Measurements from ENCODE around the gene INTS6.

INTS6 gene

GRCh38 chr13:51371768-51372399 is 81.0 kb downstream of the INTS6 start:
- H2AFZ ChIP-seq (ENCODE audit: low read depth, low read length) = no peak overlapping the region
- peaks cover 71% of the 10 kb centered on the region for H3K36me3 ChIP-seq (ENCODE audit: insufficient read depth, low read length)
- no peaks in the 10 kb centered on the region for H3K4me1 ChIP-seq (ENCODE audit: insufficient read depth, low read length)
- H3K4me3 ChIP-seq (ENCODE audit: low read length) = no peak overlapping the region
- H3K9me3 ChIP-seq (ENCODE audit: low read length) = no peaks in the 10 kb centered on the region
- H3K27me3 ChIP-seq (ENCODE audit: insufficient read depth, low read length) = no peaks in the 10 kb centered on the region

DNA sequence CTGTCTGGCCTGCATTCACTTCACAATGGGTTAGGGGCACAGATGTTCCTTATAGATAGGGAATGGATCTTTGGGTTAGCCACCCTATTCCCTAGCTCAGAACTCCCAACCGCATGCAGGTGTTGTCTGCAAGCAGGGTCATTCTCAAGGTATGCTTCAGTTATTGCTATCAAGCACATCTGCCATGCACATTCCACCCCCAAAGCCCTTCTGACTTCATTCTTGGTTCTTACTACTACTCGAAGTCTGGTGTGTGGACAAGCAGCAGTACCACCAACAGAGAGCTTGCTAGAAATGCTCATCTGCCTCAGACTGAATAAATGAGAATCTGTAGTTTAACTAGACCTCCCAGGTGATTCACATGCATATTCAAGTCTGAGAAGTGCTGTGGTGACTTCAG is 82.0 kb downstream of the INTS6 start:
- H3K9me3 ChIP-seq (ENCODE audit: low read length) = no peaks in the 10 kb centered on the region
- H2AFZ ChIP-seq (ENCODE audit: low read depth, low read length) = no peak overlapping the region
- no peak overlapping the region for H3K4me3 ChIP-seq (ENCODE audit: low read length)
- H3K36me3 ChIP-seq (ENCODE audit: insufficient read depth, low read length) = peaks cover 75% of the 10 kb centered on the region
- H3K27me3 ChIP-seq (ENCODE audit: insufficient read depth, low read length) = no peaks in the 10 kb centered on the region
- no peaks in the 10 kb centered on the region for H3K4me1 ChIP-seq (ENCODE audit: insufficient read depth, low read length)

DNA sequence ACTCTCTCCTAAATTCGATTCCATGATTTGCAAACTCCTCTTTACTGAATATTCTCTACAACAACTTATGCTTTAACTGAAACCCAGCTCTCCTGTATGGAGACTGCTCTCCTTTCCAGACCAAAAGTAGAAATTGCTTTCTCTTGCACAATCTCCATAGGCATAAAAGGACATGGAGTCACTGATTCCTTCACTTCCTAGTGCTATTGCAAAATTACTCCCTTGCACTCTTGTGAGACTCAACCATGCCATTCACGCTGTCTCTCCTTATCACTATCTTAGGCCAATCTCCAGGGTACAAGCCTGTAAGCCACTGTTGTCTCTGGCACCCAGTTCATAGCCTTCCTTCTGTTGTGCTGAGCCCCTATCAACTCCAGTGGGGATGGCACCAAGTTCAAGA is 82.7 kb downstream of the INTS6 start:
- Histone ChIP-seq H2AFZ (ENCODE audit: low read depth, low read length) (no peak overlapping the region), H3K36me3 (ENCODE audit: insufficient read depth, low read length) (peaks cover 73% of the 10 kb centered on the region)

DNA sequence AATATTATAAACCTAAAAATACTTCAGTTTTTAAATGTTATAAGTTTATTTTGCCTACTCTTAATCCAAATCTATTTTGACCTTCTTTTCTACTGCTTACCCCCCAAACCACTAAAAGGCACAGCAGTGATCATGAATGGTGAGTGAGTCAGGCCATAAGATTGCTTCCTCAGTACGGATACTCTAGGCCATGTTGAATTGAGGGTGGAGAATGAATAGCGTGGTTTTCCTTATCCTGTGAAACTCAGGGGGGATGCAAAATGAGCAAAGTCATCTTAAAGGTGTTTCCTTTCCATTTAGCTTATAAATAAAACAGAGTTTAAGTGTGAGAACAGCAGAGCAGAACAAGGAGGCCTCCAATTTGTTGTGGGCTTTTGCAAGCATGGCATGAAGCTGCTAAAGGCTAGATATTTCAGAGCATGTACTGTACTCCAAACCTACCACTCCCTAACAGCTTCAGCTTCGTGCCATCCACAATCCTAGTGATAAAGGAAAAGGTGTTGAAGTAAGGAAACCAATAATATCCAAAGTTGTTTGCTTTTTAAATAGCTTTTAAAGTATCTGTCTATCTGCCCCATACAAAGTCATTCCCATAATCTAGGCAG is 88.3 kb downstream of the INTS6 start:
- Histone ChIP-seq H3K27me3 (ENCODE audit: insufficient read depth, low read length) (no peaks in the 10 kb centered on the region), H3K36me3 (ENCODE audit: insufficient read depth, low read length) (peaks cover 50% of the 10 kb centered on the region), H3K4me3 (ENCODE audit: low read length) (no peak overlapping the region)

More for the DNA sequence above, 82.7 kb downstream of the INTS6 start:
- Histone ChIP-seq H3K4me1 (ENCODE audit: insufficient read depth, low read length) (no peaks in the 10 kb centered on the region), H3K4me3 (ENCODE audit: low read length) (no peak overlapping the region), H3K27me3 (ENCODE audit: insufficient read depth, low read length) (no peaks in the 10 kb centered on the region), H3K9me3 (ENCODE audit: low read length) (no peaks in the 10 kb centered on the region)

GRCh38 chr13:51363625-51364024 is 89.2 kb downstream of the INTS6 start:
- Histone ChIP-seq H3K27me3 (ENCODE audit: insufficient read depth, low read length) (no peaks in the 10 kb centered on the region), H3K36me3 (ENCODE audit: insufficient read depth, low read length) (peaks cover 43% of the 10 kb centered on the region), H3K4me3 (ENCODE audit: low read length) (no peak overlapping the region), H3K9me3 (ENCODE audit: low read length) (no peaks in the 10 kb centered on the region), H3K4me1 (ENCODE audit: insufficient read depth, low read length) (no peaks in the 10 kb centered on the region), H2AFZ (ENCODE audit: low read depth, low read length) (no peak overlapping the region)

More for the DNA sequence above, 88.3 kb downstream of the INTS6 start:
- no peak overlapping the region for H2AFZ ChIP-seq (ENCODE audit: low read depth, low read length)
- no peaks in the 10 kb centered on the region for H3K9me3 ChIP-seq (ENCODE audit: low read length)
- H3K4me1 ChIP-seq (ENCODE audit: insufficient read depth, low read length) = no peaks in the 10 kb centered on the region

DNA sequence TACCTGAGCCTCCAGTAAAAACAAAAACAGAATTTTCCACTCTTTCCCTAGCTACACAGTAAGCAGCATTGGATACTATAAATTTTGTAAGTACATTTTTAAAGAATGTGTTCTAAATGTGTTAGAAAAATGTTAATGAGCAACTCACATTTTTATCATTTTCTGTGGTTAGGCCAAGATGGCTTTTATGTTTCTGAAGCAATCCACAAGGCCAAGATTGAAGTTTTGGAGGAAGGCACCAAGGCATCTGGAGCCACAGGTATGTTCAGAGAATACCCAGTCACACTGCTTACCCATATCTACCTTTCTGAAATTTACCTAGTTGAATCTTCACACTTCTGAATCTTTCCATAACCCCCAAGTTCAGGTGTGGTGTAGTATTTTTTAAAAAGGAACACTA is 91.7 kb downstream of the INTS6 start:
- Histone ChIP-seq H3K9me3 (ENCODE audit: low read length) (no peaks in the 10 kb centered on the region), H2AFZ (ENCODE audit: low read depth, low read length) (no peak overlapping the region), H3K27me3 (ENCODE audit: insufficient read depth, low read length) (no peaks in the 10 kb centered on the region), H3K4me1 (ENCODE audit: insufficient read depth, low read length) (no peaks in the 10 kb centered on the region), H3K36me3 (ENCODE audit: insufficient read depth, low read length) (peaks cover 22% of the 10 kb centered on the region), H3K4me3 (ENCODE audit: low read length) (no peak overlapping the region)

DNA sequence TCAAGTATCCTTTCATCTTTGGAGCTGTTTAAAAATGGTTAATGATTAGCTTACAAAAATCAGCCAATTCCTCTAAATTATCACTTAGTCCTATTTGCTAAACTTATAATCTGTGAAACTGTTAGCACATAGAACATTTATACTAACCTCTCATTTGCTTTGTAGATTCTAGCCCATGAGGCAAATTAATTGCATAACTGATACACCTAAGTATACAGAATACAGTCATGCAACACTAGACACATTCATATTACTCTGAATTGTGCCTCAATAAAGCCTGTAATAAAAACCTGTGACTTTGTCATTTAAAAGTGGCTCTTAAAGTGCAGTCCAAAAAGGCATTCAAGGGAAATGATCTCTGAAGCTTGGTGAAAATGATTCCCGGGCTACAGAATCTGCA is 92.3 kb downstream of the INTS6 start:
- Histone ChIP-seq H3K27me3 (ENCODE audit: insufficient read depth, low read length) (no peaks in the 10 kb centered on the region), H3K4me3 (ENCODE audit: low read length) (no peak overlapping the region), H3K9me3 (ENCODE audit: low read length) (no peaks in the 10 kb centered on the region), H3K36me3 (ENCODE audit: insufficient read depth, low read length) (peaks cover 20% of the 10 kb centered on the region), H3K4me1 (ENCODE audit: insufficient read depth, low read length) (no peaks in the 10 kb centered on the region), H2AFZ (ENCODE audit: low read depth, low read length) (no peak overlapping the region)

- Histone ChIP-seq H2AFZ (ENCODE audit: low read depth, low read length) (no peak overlapping the region), H3K4me1 (ENCODE audit: insufficient read depth, low read length) (no peaks in the 10 kb centered on the region), H3K9me3 (ENCODE audit: low read length) (no peaks in the 10 kb centered on the region), H3K36me3 (ENCODE audit: insufficient read depth, low read length) (peaks cover 10% of the 10 kb centered on the region), H3K27me3 (ENCODE audit: insufficient read depth, low read length) (no peaks in the 10 kb centered on the region), H3K4me3 (ENCODE audit: low read length) (no peak overlapping the region)
Observed at GRCh38 chr13:51359352-51359751, 93.5 kb downstream of the INTS6 start.

DNA sequence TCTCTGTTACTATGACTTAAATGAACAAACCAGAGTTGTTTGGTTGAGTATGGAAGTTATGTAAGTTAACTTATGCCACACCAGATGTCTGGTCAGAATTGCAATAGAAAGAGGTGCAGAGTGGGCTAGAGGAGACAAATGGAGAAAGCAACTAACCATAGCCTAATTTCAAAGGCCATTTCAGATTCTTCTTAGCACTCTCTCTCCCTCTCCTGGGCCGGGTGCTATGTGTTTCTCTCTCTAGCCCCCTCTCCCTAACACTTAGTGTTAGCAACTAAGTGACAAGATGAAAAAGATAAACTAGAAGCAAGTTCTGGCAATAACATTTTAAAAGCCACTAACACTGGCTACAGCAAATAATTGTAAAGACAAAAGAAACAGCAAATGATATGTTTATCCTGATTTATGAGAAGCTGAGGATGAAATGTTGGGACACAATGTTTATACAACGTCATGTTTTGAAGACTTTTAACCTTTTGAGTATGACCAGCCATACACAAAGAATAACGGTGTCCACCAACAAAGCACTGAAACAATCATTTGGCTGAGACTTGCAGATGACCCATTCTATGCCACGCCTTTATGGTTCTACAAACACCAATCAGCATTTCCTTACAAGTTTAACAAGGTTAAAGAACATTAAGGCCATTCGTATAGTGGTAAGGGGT is 94.8 kb downstream of the INTS6 start:
- Histone ChIP-seq H2AFZ (ENCODE audit: low read depth, low read length) (no peak overlapping the region), H3K9me3 (ENCODE audit: low read length) (no peaks in the 10 kb centered on the region), H3K27me3 (ENCODE audit: insufficient read depth, low read length) (no peaks in the 10 kb centered on the region), H3K36me3 (ENCODE audit: insufficient read depth, low read length) (peaks cover 9% of the 10 kb centered on the region), H3K4me3 (ENCODE audit: low read length) (no peak overlapping the region), H3K4me1 (ENCODE audit: insufficient read depth, low read length) (no peaks in the 10 kb centered on the region)

- Histone ChIP-seq H3K27me3 (ENCODE audit: insufficient read depth, low read length) (no peaks in the 10 kb centered on the region), H3K9me3 (ENCODE audit: low read length) (no peaks in the 10 kb centered on the region), H3K36me3 (ENCODE audit: insufficient read depth, low read length) (no peaks in the 10 kb centered on the region), H3K4me1 (ENCODE audit: insufficient read depth, low read length) (no peaks in the 10 kb centered on the region), H3K4me3 (ENCODE audit: low read length) (no peak overlapping the region), H2AFZ (ENCODE audit: low read depth, low read length) (no peak overlapping the region)
Observed at GRCh38 chr13:51355217-51355616, 97.6 kb downstream of the INTS6 start.

DNA sequence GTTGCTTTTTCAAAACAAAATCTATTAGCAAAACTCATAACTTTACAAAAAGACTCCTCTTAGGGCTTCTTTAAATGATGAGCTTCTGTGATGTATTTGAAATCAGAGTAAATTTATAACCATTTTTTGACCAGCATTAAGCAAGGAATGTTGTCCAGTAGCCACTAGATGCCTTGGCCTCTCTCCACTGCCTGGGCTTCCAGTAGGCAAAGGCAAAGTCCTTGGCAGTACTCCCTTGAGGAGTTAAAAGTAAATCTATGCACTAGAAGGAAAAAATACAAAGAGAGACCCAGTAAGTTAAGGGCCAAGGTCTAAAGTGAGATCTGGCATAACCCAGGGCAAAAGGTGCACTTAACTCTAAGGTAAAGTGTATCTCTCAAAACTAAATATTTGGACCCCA is 103.8 kb downstream of the INTS6 start:
- H3K36me3 ChIP-seq (ENCODE audit: insufficient read depth, low read length) = no peaks in the 10 kb centered on the region
- no peaks in the 10 kb centered on the region for H3K27me3 ChIP-seq (ENCODE audit: insufficient read depth, low read length)
- H3K9me3 ChIP-seq (ENCODE audit: low read length) = no peaks in the 10 kb centered on the region
- H3K4me1 ChIP-seq (ENCODE audit: insufficient read depth, low read length) = no peaks in the 10 kb centered on the region
- H3K4me3 ChIP-seq (ENCODE audit: low read length) = no peak overlapping the region
- H2AFZ ChIP-seq (ENCODE audit: low read depth, low read length) = no peak overlapping the region

GRCh38 chr13:51348069-51348967 is 104.5 kb downstream of the INTS6 start:
- H3K9me3 ChIP-seq (ENCODE audit: low read length) = no peaks in the 10 kb centered on the region
- H3K4me3 ChIP-seq (ENCODE audit: low read length) = no peak overlapping the region
- H3K27me3 ChIP-seq (ENCODE audit: insufficient read depth, low read length) = no peaks in the 10 kb centered on the region
- H3K4me1 ChIP-seq (ENCODE audit: insufficient read depth, low read length) = no peaks in the 10 kb centered on the region
- H2AFZ ChIP-seq (ENCODE audit: low read depth, low read length) = no peak overlapping the region
- H3K36me3 ChIP-seq (ENCODE audit: insufficient read depth, low read length) = no peaks in the 10 kb centered on the region

GRCh38 chr13:51347099-51347498 is 105.7 kb downstream of the INTS6 start:
- H3K36me3 ChIP-seq (ENCODE audit: insufficient read depth, low read length) = no peaks in the 10 kb centered on the region
- H3K4me1 ChIP-seq (ENCODE audit: insufficient read depth, low read length) = no peaks in the 10 kb centered on the region
- no peaks in the 10 kb centered on the region for H3K9me3 ChIP-seq (ENCODE audit: low read length)
- no peak overlapping the region for H3K4me3 ChIP-seq (ENCODE audit: low read length)
- no peaks in the 10 kb centered on the region for H3K27me3 ChIP-seq (ENCODE audit: insufficient read depth, low read length)
- H2AFZ ChIP-seq (ENCODE audit: low read depth, low read length) = no peak overlapping the region

All from neuron (in vitro differentiated cells).